H9 (cell line): ENCODE results near the gene UPF3A. TPM values are rescaled to one million over a fixed set of nuclear protein-coding genes. Genes with fewer than 3 reads are reported as not detected.
"Not testable (repeated sequence)": the region's sequence is repeated elsewhere in the genome, so short reads cannot be mapped to it uniquely, and the experiment has no call there.

Source experiments
- DNase-seq: peaks from one replicate; pipeline ENCODE4 v3.0.0-alpha.2; 2017
- H2AFZ ChIP-seq: one replicate; pipeline ENCODE4 v1.6.1; 2013; ENCODE audit warnings: mild to moderate bottlenecking, low read length, control low read depth, moderate library complexity
- H2AK5ac ChIP-seq: 2 replicates; pipeline ENCODE4 v1.6.1; 2013; ENCODE audit warnings: low read length, control low read depth, mixed read lengths; ENCODE audit not compliant: insufficient read length
- H2BK120ac ChIP-seq: one replicate; pipeline ENCODE4 v1.6.1; 2013; ENCODE audit warnings: low read depth, mild to moderate bottlenecking, low read length, control low read depth, inconsistent platforms; ENCODE audit not compliant: poor library complexity, severe bottlenecking
- H2BK12ac ChIP-seq: 2 replicates; pipeline ENCODE4 v1.6.1; 2013; ENCODE audit warnings: low read length, control low read depth, mixed read lengths, low read depth; ENCODE audit not compliant: insufficient read length
- H2BK15ac ChIP-seq: 2 replicates; pipeline ENCODE4 v1.6.1; 2013; ENCODE audit warnings: low read depth, low read length, control low read depth
- H2BK20ac ChIP-seq: one replicate; pipeline ENCODE4 v1.6.1; 2013; ENCODE audit warnings: low read depth, mild to moderate bottlenecking, low read length, control low read depth, inconsistent platforms; ENCODE audit not compliant: poor library complexity, severe bottlenecking
- H2BK5ac ChIP-seq: 2 replicates; pipeline ENCODE4 v1.6.1; 2013; ENCODE audit warnings: low read length, control low read depth, mixed read lengths; ENCODE audit not compliant: insufficient read length
- H3K14ac ChIP-seq: 2 replicates; pipeline ENCODE4 v1.6.1; 2013; ENCODE audit warnings: low read length, control low read depth; ENCODE audit not compliant: insufficient read depth
- H3K18ac ChIP-seq: 2 replicates; pipeline ENCODE4 v1.6.1; 2013; ENCODE audit warnings: low read depth, mild to moderate bottlenecking, mixed read lengths, low read length, control low read depth; ENCODE audit not compliant: insufficient read length
- H3K23ac ChIP-seq: 2 replicates; pipeline ENCODE4 v1.6.1; 2013; ENCODE audit warnings: low read length, control low read depth, mixed read lengths, low read depth; ENCODE audit not compliant: insufficient read length
- H3K23me2 ChIP-seq: 2 replicates; pipeline ENCODE4 v1.6.1; 2013; ENCODE audit warnings: low read depth, mild to moderate bottlenecking, mixed read lengths, low read length, control low read depth; ENCODE audit not compliant: insufficient read length, poor library complexity, severe bottlenecking
- H3K27ac ChIP-seq: 2 replicates; pipeline ENCODE4 v1.5.1; 2013; ENCODE audit warnings: low read length, control low read depth, mixed read lengths, low read depth; ENCODE audit not compliant: insufficient read length
- H3K27me3 ChIP-seq: 2 replicates; pipeline ENCODE4 v1.6.1; 2013; ENCODE audit warnings: low read length, control low read depth, inconsistent platforms; ENCODE audit not compliant: insufficient read depth
- H3K4ac ChIP-seq: 2 replicates; pipeline ENCODE4 v1.6.1; 2013; ENCODE audit warnings: low read depth, mild to moderate bottlenecking, control low read depth, inconsistent platforms, low read length, moderate library complexity
- H3K4me1 ChIP-seq: 2 replicates; pipeline ENCODE4 v1.6.1; 2013; ENCODE audit warnings: low read length, control low read depth, inconsistent platforms; ENCODE audit not compliant: insufficient read depth
- H3K4me2 ChIP-seq: 2 replicates; pipeline ENCODE4 v1.6.1; 2013; ENCODE audit warnings: low read length, control low read depth, mixed read lengths; ENCODE audit not compliant: insufficient read length, insufficient read depth
- H3K56ac ChIP-seq: 2 replicates; pipeline ENCODE4 v1.6.1; 2013; ENCODE audit warnings: low read depth, mild to moderate bottlenecking, mixed read lengths, low read length, control low read depth; ENCODE audit not compliant: insufficient read length
- H3K79me1 ChIP-seq: 2 replicates; pipeline ENCODE4 v1.6.1; 2013; ENCODE audit warnings: low read depth, mild to moderate bottlenecking, moderate library complexity, low read length, control low read depth, inconsistent platforms; ENCODE audit not compliant: insufficient read depth, poor library complexity, severe bottlenecking
- H3K79me2 ChIP-seq: 2 replicates; pipeline ENCODE4 v1.6.1; 2013; ENCODE audit warnings: low read length, control low read depth, inconsistent platforms; ENCODE audit not compliant: insufficient read depth
- H3K9ac ChIP-seq: 2 replicates; pipeline ENCODE4 v1.6.1; 2013; ENCODE audit warnings: low read length, control low read depth, mixed read lengths; ENCODE audit not compliant: insufficient read length; ENCODE audit errors: extremely low read depth
- H3K9me3 ChIP-seq: one replicate; pipeline ENCODE4 v1.6.1; 2013; ENCODE audit warnings: low read depth, low read length, inconsistent platforms; ENCODE audit not compliant: control insufficient read depth
- H3T11ph ChIP-seq: one replicate; pipeline ENCODE4 v1.6.1; 2013; ENCODE audit warnings: mild to moderate bottlenecking, low read length, control low read depth, inconsistent platforms
- H4K20me1 ChIP-seq: one replicate; pipeline ENCODE4 v1.6.1; 2013; ENCODE audit not compliant: control insufficient read depth, insufficient read length, insufficient read depth
- H4K5ac ChIP-seq: 2 replicates; pipeline ENCODE4 v1.6.1; 2013; ENCODE audit warnings: low read depth, mild to moderate bottlenecking, mixed read lengths, low read length, control low read depth; ENCODE audit not compliant: insufficient read length
- H4K8ac ChIP-seq: replicated peaks from 2 replicates; pipeline ENCODE4 v1.6.1; 2013; ENCODE audit warnings: low read length, control low read depth, mixed read lengths, low read depth; ENCODE audit not compliant: insufficient read length
- H4K91ac ChIP-seq: 2 replicates; pipeline ENCODE4 v1.6.1; 2013; ENCODE audit warnings: low read depth, mild to moderate bottlenecking, moderate library complexity, mixed read lengths, low read length, control low read depth; ENCODE audit not compliant: insufficient read length
- H3K27ac Mint-ChIP-seq, 3 experiments: 2 replicates in 2 of 3; 3 replicates in 1 of 3; pipeline ENCODE4 v1.8.0; 2020 to 2021; ENCODE audit warnings: mixed read lengths in 3 of 3, mild to moderate bottlenecking in 1 of 3, moderate library complexity in 1 of 3
- H3K27me3 Mint-ChIP-seq: 2 replicates; pipeline ENCODE4 v1.8.0; 2021; ENCODE audit warnings: low read depth, mild to moderate bottlenecking, moderate library complexity, mixed read lengths
- H3K36me3 Mint-ChIP-seq, 3 experiments: 2 replicates in 2 of 3; 3 replicates in 1 of 3; pipeline ENCODE4 v1.8.0; 2020 to 2021; ENCODE audit warnings: low read depth in 3 of 3, mixed read lengths in 3 of 3; ENCODE audit not compliant: insufficient read depth in 1 of 3
- H3K4me1 Mint-ChIP-seq, 2 experiments: 2 replicates each; pipeline ENCODE4 v1.8.0; 2020; ENCODE audit warnings: mixed read lengths in 2 of 2
- H3K4me3 Mint-ChIP-seq, 2 experiments: 2 replicates in 1 of 2; 3 replicates in 1 of 2; pipeline ENCODE4 v1.8.0; 2020 to 2021; ENCODE audit warnings: mild to moderate bottlenecking in 2 of 2, mixed read lengths in 2 of 2, moderate library complexity in 1 of 2
- H3K9me3 Mint-ChIP-seq, 2 experiments: 2 replicates in 1 of 2; 3 replicates in 1 of 2; pipeline ENCODE4 v1.8.0; 2020; ENCODE audit warnings: mild to moderate bottlenecking in 2 of 2, mixed read lengths in 2 of 2, moderate library complexity in 1 of 2
- CTCF ChIP-seq: fragments of 200-600 bp; sonication (generic); conservative IDR thresholded peaks from 3 replicates; pipeline ENCODE4 v1.8.0; 2021; ENCODE audit warnings: antibody characterized with exemption, mild to moderate bottlenecking
- WGBS: extraction: QIAGEN DNeasy Blood & Tissue Kit; methylation state at CpG from one replicate; pipeline ENCODE4 v1.1.7; 2013; ENCODE audit warnings: missing lambda C conversion rate, low lambda C conversion rate, mixed read lengths; ENCODE audit not compliant: insufficient read length; ENCODE audit errors: extremely low coverage; 5-methylcytosine and 5-hydroxymethylcytosine counted together
- total RNA-seq: library from RNA; stranded (reverse); gene quantifications from 2 replicates; pipeline ENCODE4 v1.2.1, GENCODE V29; 2021

UPF3A gene
- total RNA-seq, 1 experiment from 2014 or later, result 81.8 TPM

- no CpG with 5 or more reads among the region's 5 CpGs for WGBS
- no peak overlapping the region; a peak in 1 of 7 replicates for H3K27ac Mint-ChIP-seq
- no peaks in the 10 kb centered on the region for H3K4me1 ChIP-seq
Measured at GRCh38 chr13:114263578-114263977, 17.8 kb upstream of the UPF3A start.

GRCh38 chr13:114264313-114264712 lies 17.1 kb upstream of the UPF3A start:
- H3K18ac ChIP-seq, H2BK15ac ChIP-seq, H3K56ac ChIP-seq, H4K5ac ChIP-seq, H3K4me2 ChIP-seq, H2BK12ac ChIP-seq, H3K4me1 Mint-ChIP-seq, H3K4me1 ChIP-seq, H2BK20ac ChIP-seq, H3K27me3 Mint-ChIP-seq, H3K79me1 ChIP-seq, H3K27ac ChIP-seq, H3K79me2 ChIP-seq, H3T11ph ChIP-seq, H3K23me2 ChIP-seq, H3K4me3 Mint-ChIP-seq, H3K27me3 ChIP-seq, H2AK5ac ChIP-seq, H4K91ac ChIP-seq, H3K4ac ChIP-seq, DNase-seq, H4K20me1 ChIP-seq, H3K9me3 ChIP-seq, H3K23ac ChIP-seq, H2AFZ ChIP-seq, H4K8ac ChIP-seq, H2BK120ac ChIP-seq, H3K27ac Mint-ChIP-seq, H3K9me3 Mint-ChIP-seq, H3K9ac ChIP-seq, H2BK5ac ChIP-seq, H3K14ac ChIP-seq: not testable (repeated sequence)
- H3K36me3 Mint-ChIP-seq, result peaks cover 67 to 95% (median 91%) of the 10 kb centered on the region in 3 experiments
- WGBS, result no CpG with 5 or more reads among the region's 13 CpGs

More at GRCh38 chr13:114263578-114263977, 17.8 kb upstream of the UPF3A start:
- Histone ChIP-seq H3K56ac (no peak overlapping the region), H3K9ac (no peak overlapping the region), H4K5ac (no peak overlapping the region), H3K9me3 (no peaks in the 10 kb centered on the region), H3K27ac (no peak overlapping the region), H4K20me1 (no peaks in the 10 kb centered on the region), H3K79me1 (no peaks in the 10 kb centered on the region), H2AFZ (no peak overlapping the region), H2BK5ac (no peak overlapping the region), H3K79me2 (no peaks in the 10 kb centered on the region), H4K8ac (no peak overlapping the region), H2BK20ac (no peak overlapping the region), H2BK12ac (no peak overlapping the region), H3K4ac (no peak overlapping the region), H3K23me2 (no peaks in the 10 kb centered on the region), H3T11ph (no peak overlapping the region), H3K23ac (no peak overlapping the region), H2BK120ac (no peak overlapping the region), H3K4me2 (no peak overlapping the region), H3K14ac (no peak overlapping the region), H2AK5ac (no peak overlapping the region), H2BK15ac (no peak overlapping the region), H3K18ac (no peak overlapping the region), H4K91ac (no peak overlapping the region), H3K27me3 (no peaks in the 10 kb centered on the region)
- Mint-ChIP-seq H3K9me3 (no peaks in the 10 kb centered on the region), H3K4me1 (0 out of 4 replicates have a peak, but pooled peaks cover 0 to 2% of the 10 kb centered on the region in 2 experiments), H3K27me3 (no peaks in the 10 kb centered on the region; the same call in 1 of the 2 replicates), H3K4me3 (no peak overlapping the region), H3K36me3 (peaks cover 64 to 93% (median 90%) of the 10 kb centered on the region in 3 experiments; a peak in 6 of 7 replicates)
- DNase-seq, result no peak
- TF ChIP-seq CTCF, result no peak
